PC-3 (cell line): ENCODE data around the gene SBNO2. TPM values are rescaled to one million over a fixed set of nuclear protein-coding genes. Genes with fewer than 3 reads are reported as not detected.

ENCODE experiments used
- ATAC-seq: fragments of 200-7000 bp; cut with Tn5 transposase; 2 replicates; pipeline ENCODE4 v1.9.1; 2020; ENCODE audit warnings: mild to moderate bottlenecking, moderate library complexity
- BruUV-seq: library from RNA; stranded (reverse); fragments of 400-500 nt; replicated peaks from 2 replicates; lab custom pipeline; 2021; lab: Mats Ljungman, UMichigan
- CTCF ChIA-PET: fragments of 300-600 bp; sonication (Branson Sonifier 250); formaldehyde crosslinking; loops from one replicate; lab custom pipeline; 2022; ENCODE audit warnings: antibody characterized with exemption; lab: Charles Lee
- POLR2A ChIA-PET: fragments of 300-600 bp; sonication (Branson Sonifier 250); formaldehyde crosslinking; loops from one replicate; lab custom pipeline; 2022; ENCODE audit warnings: antibody characterized with exemption; ENCODE audit not compliant: unreplicated experiment; lab: Charles Lee
- DNase-seq: peaks from one replicate; pipeline ENCODE4 v3.0.0-alpha.2; 2015
- H2AFZ ChIP-seq: fragments of 300-600 bp; sonication (generic); 2 replicates; pipeline ENCODE4 v1.6.0; 2016; ENCODE audit warnings: antibody characterized with exemption, low read length
- H3F3A ChIP-seq: fragments of 300-600 bp; sonication (generic); one replicate; pipeline ENCODE4 v1.6.0; 2017; ENCODE audit warnings: antibody characterized with exemption, low read length, control low read depth, mild to moderate bottlenecking; ENCODE audit not compliant: unreplicated experiment
- H3K27ac ChIP-seq: fragments of 300-600 bp; sonication (generic); 2 replicates; pipeline ENCODE4 v1.5.1; 2016; ENCODE audit warnings: mild to moderate bottlenecking, low read length
- H3K27me3 ChIP-seq: fragments of 300-600 bp; sonication (generic); 2 replicates; pipeline ENCODE4 v1.6.1; 2016; ENCODE audit warnings: low read length, mixed read lengths
- H3K36me3 ChIP-seq: fragments of 300-600 bp; sonication (generic); 2 replicates; pipeline ENCODE4 v1.6.1; 2016; ENCODE audit warnings: low read depth, mixed run types, low read length, mixed read lengths
- H3K4me1 ChIP-seq: fragments of 300-600 bp; sonication (generic); 2 replicates; pipeline ENCODE4 v1.5.1; 2016; ENCODE audit warnings: low read length; ENCODE audit not compliant: insufficient read depth
- H3K4me2 ChIP-seq: fragments of 300-600 bp; sonication (generic); 2 replicates; pipeline ENCODE4 v1.6.0; 2016; ENCODE audit warnings: low read length
- H3K4me3 ChIP-seq: fragments of 300-600 bp; sonication (generic); 2 replicates; pipeline ENCODE4 v1.5.1; 2016; ENCODE audit warnings: mild to moderate bottlenecking, low read length, mixed read lengths
- H3K79me2 ChIP-seq: fragments of 300-600 bp; sonication (generic); 2 replicates; pipeline ENCODE4 v1.6.1; 2017; ENCODE audit warnings: low read length, mixed read lengths
- H3K9ac ChIP-seq: fragments of 300-600 bp; sonication (generic); 2 replicates; pipeline ENCODE4 v1.6.0; 2016; ENCODE audit warnings: mild to moderate bottlenecking, low read length
- H3K9me2 ChIP-seq: fragments of 300-600 bp; sonication (generic); replicated peaks from 2 replicates; pipeline ENCODE4 v1.6.1; 2016; ENCODE audit warnings: mixed run types, low read length, mixed read lengths
- H3K9me3 ChIP-seq: fragments of 300-600 bp; sonication (generic); 2 replicates; pipeline ENCODE4 v1.6.1; 2016; ENCODE audit warnings: low read length, mixed read lengths
- H4K20me1 ChIP-seq: fragments of 300-600 bp; sonication (generic); 2 replicates; pipeline ENCODE4 v1.6.1; 2016; ENCODE audit warnings: low read length, mixed read lengths
- EZH2 ChIP-seq: fragments of 300-600 bp; sonication (generic); IDR thresholded peaks from one replicate; pipeline ENCODE4 v1.6.1; 2017; ENCODE audit warnings: antibody characterized with exemption, mild to moderate bottlenecking, low read length; ENCODE audit not compliant: unreplicated experiment
- EZH2phosphoT487 ChIP-seq: fragments of 300-600 bp; sonication (generic); IDR thresholded peaks from 2 replicates; pipeline ENCODE4 v1.6.1; 2018; ENCODE audit warnings: mild to moderate bottlenecking, antibody characterized with exemption, low read length, borderline replicate concordance
- intact Hi-C: fragments of 100-400 bp; cut with micrococcal nuclease; formaldehyde crosslinking; loops from 2 replicates; pipeline ENCODE4 v1.9.0; 2023
- total RNA-seq: library from RNA; depleted of rRNA; stranded (reverse); fragments of >200 nt; gene quantifications from 2 replicates; pipeline ENCODE4 v1.2.3, GENCODE V29; 2014
- TF ChIP-seq, protein P1 (sequence below): fragments of 300-600 bp; sonication (generic); conservative IDR thresholded peaks from 2 replicates; pipeline ENCODE4 v1.5.1; 2017; ENCODE audit warnings: antibody characterized with exemption, low read depth, mild to moderate bottlenecking, low read length

Gene SBNO2
- total RNA-seq, 1 experiment from 2014 or later, result 62.4 TPM

DNA sequence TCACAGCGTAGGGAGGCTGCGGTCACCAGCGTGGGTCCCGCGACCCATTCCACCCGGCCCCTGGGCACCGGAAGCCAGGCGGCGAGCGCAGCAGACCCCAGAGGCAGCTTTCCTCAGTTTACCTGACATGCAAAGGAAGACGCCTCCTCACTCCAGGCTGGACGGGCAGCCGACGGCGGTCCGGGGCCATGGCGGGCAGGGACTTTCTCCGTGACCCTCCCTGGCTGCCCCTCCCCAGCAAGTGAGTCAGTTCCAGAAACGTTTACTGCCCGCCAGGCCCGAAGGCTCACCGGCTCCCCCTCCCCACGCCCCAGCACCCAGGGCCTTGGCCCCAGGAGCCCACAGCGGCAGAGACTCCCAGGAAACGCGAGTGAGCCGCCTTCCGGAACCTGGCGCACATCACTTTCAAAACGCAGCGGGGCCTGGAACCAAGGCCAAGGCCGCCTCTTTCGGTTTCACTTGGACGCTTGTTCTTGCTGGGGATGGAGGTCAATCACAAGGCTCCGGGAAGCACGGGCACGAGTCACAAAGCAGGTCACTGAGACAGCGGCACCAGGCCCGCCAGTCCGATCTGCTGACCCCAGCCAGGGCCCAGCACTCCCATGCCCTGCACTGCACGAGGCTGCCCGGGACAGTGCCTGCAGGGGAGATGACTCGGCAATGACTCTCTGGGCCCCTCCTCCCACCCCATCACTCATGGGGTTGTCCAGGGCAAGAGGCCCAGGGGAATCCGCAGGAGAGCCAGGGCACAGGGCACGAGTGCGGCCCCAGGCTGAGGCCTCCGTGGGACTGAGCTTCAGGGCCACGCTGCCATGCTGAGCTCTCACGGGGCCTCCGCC, 5.3 kb downstream of the SBNO2 start:
- TF ChIP-seq EZH2phosphoT487, result peak; percentile 77
- TF ChIP-seq, protein P1, sequence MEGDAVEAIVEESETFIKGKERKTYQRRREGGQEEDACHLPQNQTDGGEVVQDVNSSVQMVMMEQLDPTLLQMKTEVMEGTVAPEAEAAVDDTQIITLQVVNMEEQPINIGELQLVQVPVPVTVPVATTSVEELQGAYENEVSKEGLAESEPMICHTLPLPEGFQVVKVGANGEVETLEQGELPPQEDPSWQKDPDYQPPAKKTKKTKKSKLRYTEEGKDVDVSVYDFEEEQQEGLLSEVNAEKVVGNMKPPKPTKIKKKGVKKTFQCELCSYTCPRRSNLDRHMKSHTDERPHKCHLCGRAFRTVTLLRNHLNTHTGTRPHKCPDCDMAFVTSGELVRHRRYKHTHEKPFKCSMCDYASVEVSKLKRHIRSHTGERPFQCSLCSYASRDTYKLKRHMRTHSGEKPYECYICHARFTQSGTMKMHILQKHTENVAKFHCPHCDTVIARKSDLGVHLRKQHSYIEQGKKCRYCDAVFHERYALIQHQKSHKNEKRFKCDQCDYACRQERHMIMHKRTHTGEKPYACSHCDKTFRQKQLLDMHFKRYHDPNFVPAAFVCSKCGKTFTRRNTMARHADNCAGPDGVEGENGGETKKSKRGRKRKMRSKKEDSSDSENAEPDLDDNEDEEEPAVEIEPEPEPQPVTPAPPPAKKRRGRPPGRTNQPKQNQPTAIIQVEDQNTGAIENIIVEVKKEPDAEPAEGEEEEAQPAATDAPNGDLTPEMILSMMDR, result no peak
- TF ChIP-seq EZH2, result no peak
- ChIA-PET POLR2A (no interaction called here), CTCF (interaction anchor here (0.5 kb wide), 1 partner anchor 10 kb away, joined by 7 read pairs; no protein-coding TSS in a partner anchor)
- intact Hi-C loops, result no loop called here
- Histone ChIP-seq H3K9me3 (no peaks in the 10 kb centered on the region), H3K4me2 (peak overlapping the region; percentile 90), H3K27me3 (no peaks in the 10 kb centered on the region), H3F3A (no peaks in the 10 kb centered on the region), H3K27ac (peak overlapping the region; percentile 98), H3K79me2 (peaks cover 99% of the 10 kb centered on the region), H4K20me1 (peaks cover 9% of the 10 kb centered on the region; the same call in 1 of the 2 replicates), H3K4me3 (peak overlapping the region; percentile 82), H3K4me1 (peaks cover 44% of the 10 kb centered on the region), H3K9me2 (no peaks in the 10 kb centered on the region), H3K9ac (peak overlapping the region; percentile 96), H3K36me3 (no peaks in the 10 kb centered on the region), H2AFZ (no peak overlapping the region)
- BruUV-seq, result TSS peak; percentile 15
- DNase-seq (peak; percentile 83), ATAC-seq (peak; percentile 56)

DNA sequence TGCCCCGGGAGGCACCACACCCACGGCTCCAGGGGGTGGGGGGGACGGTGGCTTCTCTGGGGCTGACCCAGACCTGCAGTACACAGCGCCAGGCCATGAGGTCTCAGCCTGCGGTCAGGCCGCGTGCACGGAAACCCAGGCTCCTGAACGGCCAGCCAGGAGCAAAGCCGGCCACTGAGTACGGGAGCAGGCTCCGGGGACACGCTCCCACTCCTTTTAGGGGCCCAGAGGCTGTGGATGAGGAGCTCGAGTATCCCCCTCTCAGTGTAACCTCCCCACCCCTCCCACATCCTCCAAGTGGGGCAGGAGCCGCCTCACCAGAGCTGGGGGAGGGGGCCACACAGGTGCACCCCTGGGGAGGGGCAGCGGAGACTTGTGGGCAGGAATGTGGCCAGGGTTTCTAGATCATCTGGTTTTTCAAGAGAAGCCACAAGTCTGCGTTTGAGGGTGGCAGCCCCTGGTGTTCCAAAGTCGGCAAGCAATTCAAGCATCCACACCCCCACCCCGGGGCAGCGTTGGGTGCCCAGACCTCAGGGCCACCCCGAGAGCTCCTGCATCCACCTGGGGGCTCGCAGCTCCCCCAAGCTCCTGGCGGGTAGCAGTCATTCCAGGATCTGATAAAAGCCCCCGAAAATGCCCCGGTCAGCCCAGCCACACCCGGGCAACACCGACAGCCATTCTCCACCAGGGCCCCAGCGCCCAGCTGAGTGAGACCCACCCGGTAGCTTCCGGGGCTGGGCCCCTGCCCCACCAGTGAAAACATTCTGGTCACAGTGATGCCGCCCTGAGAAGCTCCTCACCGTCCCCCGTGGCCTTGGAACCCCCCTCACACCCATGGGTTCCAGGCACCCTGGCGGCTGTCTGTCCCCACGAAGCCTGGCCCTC, 6.1 kb downstream of the SBNO2 start:
- Histone ChIP-seq H3K36me3 (no peaks in the 10 kb centered on the region), H4K20me1 (peaks cover 16% of the 10 kb centered on the region; the same call in 1 of the 2 replicates), H2AFZ (no peak overlapping the region), H3F3A (no peaks in the 10 kb centered on the region), H3K9me3 (no peaks in the 10 kb centered on the region), H3K9me2 (no peaks in the 10 kb centered on the region), H3K4me2 (peak overlapping the region; percentile 90), H3K27me3 (no peaks in the 10 kb centered on the region), H3K9ac (peak overlapping the region; percentile 96), H3K27ac (peak overlapping the region; percentile 98), H3K4me3 (peak overlapping the region; percentile 82), H3K79me2 (peaks cover 99% of the 10 kb centered on the region), H3K4me1 (peaks cover 44% of the 10 kb centered on the region)
- ATAC-seq (0 out of 2 replicates have a peak, but pooled peaks have one; percentile 1), DNase-seq (peak; percentile 67)
- TF ChIP-seq, protein P1, result no peak
- TF ChIP-seq EZH2phosphoT487 (no peak), EZH2 (no peak)
- no TSS peak for BruUV-seq
- ChIA-PET CTCF (no interaction called here), POLR2A (no interaction called here)
- intact Hi-C loops, result no loop called here
